Activated naive CD4-positive, alpha-beta T cell treated with anti-CD3 and anti-CD28 coated beads, Interleukin-2, amount 50 U/mL, for 72 hours (primary cell): ENCODE results near the gene MACROD2. TPM values are rescaled to one million over a fixed set of nuclear protein-coding genes. Genes with fewer than 3 reads are reported as not detected.
A peak's percentile ranks its signal among the peaks of the same experiment; 100 is the strongest.

Experiments
- ATAC-seq, 2 donors: fragments of 150-1000 bp; cut with Tn5 transposase; 2 replicates each; pipeline ENCODE4 v1.10.0; 2021; ENCODE audit warnings: mild to moderate bottlenecking in 2 of 2, moderate library complexity in 2 of 2
- DNase-seq, 2 donors: peaks; one replicate each; pipeline ENCODE4 v3.0.0; 2021 to 2022; ENCODE audit warnings: low spot score in 2 of 2
- H3K27ac Mint-ChIP-seq, 2 donors: one replicate each; pipeline ENCODE4 v1.8.0; 2022; ENCODE audit warnings: mild to moderate bottlenecking in 2 of 2, mixed read lengths in 2 of 2
- H3K36me3 Mint-ChIP-seq, 2 donors: one replicate each; pipeline ENCODE4 v1.8.0; 2022; ENCODE audit warnings: mixed read lengths in 2 of 2
- H3K9me3 Mint-ChIP-seq, 2 donors: one replicate each; pipeline ENCODE4 v1.8.0; 2022; ENCODE audit warnings: mixed read lengths in 2 of 2
- total RNA-seq, 2 donors: library from RNA; stranded (reverse); gene quantifications; one replicate each; pipeline ENCODE4 v1.2.3, GENCODE V29; 2022

The MACROD2 gene
- total RNA-seq, 2 donors from 2014 or later: not detected

- ATAC-seq: peak; percentile 30 to 43
- Mint-ChIP-seq H3K9me3 (no peaks in the 10 kb centered on the region), H3K36me3 (no peaks in the 10 kb centered on the region)
Observed at GRCh38 chr20:14860410-14860814, 865.1 kb downstream of the MACROD2 start.

GRCh38 chr20:14861028-14861699 is 865.8 kb downstream of the MACROD2 start:
- Mint-ChIP-seq H3K27ac (no peak overlapping the region), H3K36me3 (no peaks in the 10 kb centered on the region), H3K9me3 (no peaks in the 10 kb centered on the region)
- DNase-seq (no peak), ATAC-seq (peak; percentile 59 to 75)

More at GRCh38 chr20:14860410-14860814, 865.1 kb downstream of the MACROD2 start:
- DNase-seq: no peak
- H3K27ac Mint-ChIP-seq: no peak overlapping the region

GRCh38 chr20:14865169-14865568 is 869.9 kb downstream of the MACROD2 start:
- H3K9me3 Mint-ChIP-seq: peaks cover 8 to 9% of the 10 kb centered on the region in 2 donors
- DNase-seq (no peak), ATAC-seq (no peak)
- no peak overlapping the region for H3K27ac Mint-ChIP-seq
- no peaks in the 10 kb centered on the region for H3K36me3 Mint-ChIP-seq

- no peak overlapping the region for H3K27ac Mint-ChIP-seq
- no peak for ATAC-seq
Observed at GRCh38 chr20:14865731-14866130, 870.4 kb downstream of the MACROD2 start.

GRCh38 chr20:14866841-14867514 is 871.7 kb downstream of the MACROD2 start:
- H3K27ac Mint-ChIP-seq: no peak overlapping the region
- H3K9me3 Mint-ChIP-seq: peaks cover 8 to 14% of the 10 kb centered on the region in 2 donors
- DNase-seq (no peak), ATAC-seq (no peak)
- H3K36me3 Mint-ChIP-seq: no peaks in the 10 kb centered on the region

More at GRCh38 chr20:14865731-14866130, 870.4 kb downstream of the MACROD2 start:
- no peaks in the 10 kb centered on the region for H3K36me3 Mint-ChIP-seq
- H3K9me3 Mint-ChIP-seq: peaks cover 8 to 9% of the 10 kb centered on the region in 2 donors
- DNase-seq: no peak

GRCh38 chr20:14877301-14878028 is 882.1 kb downstream of the MACROD2 start:
- H3K36me3 Mint-ChIP-seq: no peaks in the 10 kb centered on the region
- ATAC-seq (no peak), DNase-seq (no peak)
- H3K9me3 Mint-ChIP-seq: peaks cover 18% of the 10 kb centered on the region in 2 donors
- no peak overlapping the region for H3K27ac Mint-ChIP-seq

GRCh38 chr20:14878676-14879019 is 883.3 kb downstream of the MACROD2 start:
- DNase-seq (no peak), ATAC-seq (no peak)
- peaks cover 18 to 19% of the 10 kb centered on the region in 2 donors for H3K9me3 Mint-ChIP-seq
- no peak overlapping the region for H3K27ac Mint-ChIP-seq
- no peaks in the 10 kb centered on the region for H3K36me3 Mint-ChIP-seq

GRCh38 chr20:14879020-14879697 is 883.8 kb downstream of the MACROD2 start:
- H3K27ac Mint-ChIP-seq: no peak overlapping the region
- ATAC-seq: peak in 1 of 2 donors; percentile 34
- H3K9me3 Mint-ChIP-seq: peaks cover 18 to 19% of the 10 kb centered on the region in 2 donors
- H3K36me3 Mint-ChIP-seq: no peaks in the 10 kb centered on the region
- DNase-seq: no peak

GRCh38 chr20:14879839-14880238 is 884.5 kb downstream of the MACROD2 start:
- H3K9me3 Mint-ChIP-seq: peaks cover 19 to 20% of the 10 kb centered on the region in 2 donors
- no peak overlapping the region for H3K27ac Mint-ChIP-seq
- ATAC-seq (no peak), DNase-seq (no peak)
- H3K36me3 Mint-ChIP-seq: no peaks in the 10 kb centered on the region

GRCh38 chr20:14881518-14881917 is 886.2 kb downstream of the MACROD2 start:
- Mint-ChIP-seq H3K27ac (no peak overlapping the region), H3K9me3 (peaks cover 23 to 27% of the 10 kb centered on the region in 2 donors), H3K36me3 (peaks cover 0 to 4% of the 10 kb centered on the region in 2 donors)
- DNase-seq (no peak), ATAC-seq (no peak)

GRCh38 chr20:14882157-14882556 is 886.8 kb downstream of the MACROD2 start:
- peaks cover 22 to 27% of the 10 kb centered on the region in 2 donors for H3K9me3 Mint-ChIP-seq
- no peak for DNase-seq
- H3K27ac Mint-ChIP-seq: no peak overlapping the region
- ATAC-seq: no peak
- peaks cover 0 to 4% of the 10 kb centered on the region in 2 donors for H3K36me3 Mint-ChIP-seq

GRCh38 chr20:14882846-14883245 is 887.5 kb downstream of the MACROD2 start:
- no peak for ATAC-seq
- H3K36me3 Mint-ChIP-seq: peaks cover 0 to 4% of the 10 kb centered on the region in 2 donors
- peaks cover 22 to 24% of the 10 kb centered on the region in 2 donors for H3K9me3 Mint-ChIP-seq
- no peak overlapping the region for H3K27ac Mint-ChIP-seq
- DNase-seq: no peak

GRCh38 chr20:14883324-14883723 is 888.0 kb downstream of the MACROD2 start:
- Mint-ChIP-seq H3K27ac (no peak overlapping the region), H3K36me3 (peaks cover 0 to 4% of the 10 kb centered on the region in 2 donors), H3K9me3 (peaks cover 21 to 22% of the 10 kb centered on the region in 2 donors)
- DNase-seq (no peak), ATAC-seq (no peak)

- H3K36me3 Mint-ChIP-seq: peaks cover 0 to 4% of the 10 kb centered on the region in 2 donors
- H3K27ac Mint-ChIP-seq: no peak overlapping the region
- ATAC-seq: no peak
- peaks cover 24 to 26% of the 10 kb centered on the region in 2 donors for H3K9me3 Mint-ChIP-seq
- no peak for DNase-seq
Observed at GRCh38 chr20:14885661-14886060, 890.3 kb downstream of the MACROD2 start.

GRCh38 chr20:14888134-14888533 is 892.8 kb downstream of the MACROD2 start:
- no peak for ATAC-seq
- peaks cover 0 to 4% of the 10 kb centered on the region in 2 donors for H3K36me3 Mint-ChIP-seq

GRCh38 chr20:14889496-14890255 is 894.4 kb downstream of the MACROD2 start:
- ATAC-seq (no peak), DNase-seq (no peak)
- Mint-ChIP-seq H3K36me3 (peaks cover 0 to 4% of the 10 kb centered on the region in 2 donors), H3K27ac (no peak overlapping the region), H3K9me3 (peaks cover 25 to 28% of the 10 kb centered on the region in 2 donors)

More at GRCh38 chr20:14888134-14888533, 892.8 kb downstream of the MACROD2 start:
- Mint-ChIP-seq H3K9me3 (peaks cover 25 to 28% of the 10 kb centered on the region in 2 donors), H3K27ac (no peak overlapping the region)
- DNase-seq: no peak
